HEK293 (cell line): Measurements from ENCODE around the gene AFG3L2.

ENCODE experiments used
- KLF1 ChIP-seq: fragments of 450-650 bp; formaldehyde crosslinking; IDR thresholded peaks from 2 replicates; pipeline ENCODE4 v1.5.1; 2016; ENCODE audit warnings: missing biosample characterization, missing genetic modification characterization
- KLF16 ChIP-seq: fragments of 450-650 bp; formaldehyde crosslinking; IDR thresholded peaks from 2 replicates; pipeline ENCODE4 v1.5.1; 2017; ENCODE audit warnings: missing biosample characterization, missing genetic modification characterization
- ZFP41 ChIP-seq: fragments of 450-650 bp; formaldehyde crosslinking; IDR thresholded peaks from 2 replicates; pipeline ENCODE4 v1.5.1; 2016; ENCODE audit warnings: missing biosample characterization, missing genetic modification characterization, borderline replicate concordance
- ZNF416 ChIP-seq: fragments of 450-650 bp; formaldehyde crosslinking; IDR thresholded peaks from 2 replicates; pipeline ENCODE4 v1.5.1; 2016; ENCODE audit warnings: missing biosample characterization, missing genetic modification characterization
- ZNF791 ChIP-seq: fragments of 450-650 bp; formaldehyde crosslinking; IDR thresholded peaks from 2 replicates; pipeline ENCODE4 v1.5.1; 2016; ENCODE audit warnings: missing biosample characterization, missing genetic modification characterization
- TF ChIP-seq, protein P1 (sequence below): fragments of 450-650 bp; formaldehyde crosslinking; IDR thresholded peaks from 2 replicates; pipeline ENCODE4 v1.5.1; 2016; ENCODE audit warnings: missing biosample characterization, missing genetic modification characterization
- TF ChIP-seq, protein P2 (sequence below): fragments of 450-650 bp; formaldehyde crosslinking; IDR thresholded peaks from 2 replicates; pipeline ENCODE4 v1.5.1; 2016; ENCODE audit warnings: missing biosample characterization, missing genetic modification characterization
- TF ChIP-seq, protein P3 (sequence below): fragments of 450-650 bp; formaldehyde crosslinking; IDR thresholded peaks from 2 replicates; pipeline ENCODE4 v1.5.1; 2017; ENCODE audit warnings: missing biosample characterization, missing genetic modification characterization

DNA sequence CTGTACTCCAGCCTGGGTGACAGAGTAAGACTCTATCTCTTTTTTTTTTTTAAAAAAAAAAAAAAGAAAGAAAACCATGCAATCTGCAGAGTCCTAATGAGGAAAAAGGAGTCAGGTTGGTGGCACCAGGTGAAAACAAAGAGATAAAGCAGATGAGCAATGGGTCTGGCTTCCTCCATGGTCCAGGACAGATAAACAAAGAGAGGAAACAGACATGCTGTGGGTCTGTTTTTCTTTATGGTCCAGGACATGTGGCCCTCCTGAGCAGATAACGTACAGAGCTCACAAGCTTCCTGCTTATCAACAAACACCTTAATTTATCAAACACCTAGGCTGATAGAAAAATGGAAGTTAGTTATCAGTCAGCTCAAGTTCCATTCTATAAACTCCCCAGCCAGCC, 93.4 kb downstream of the AFG3L2 start:
- TF ChIP-seq, protein P1, sequence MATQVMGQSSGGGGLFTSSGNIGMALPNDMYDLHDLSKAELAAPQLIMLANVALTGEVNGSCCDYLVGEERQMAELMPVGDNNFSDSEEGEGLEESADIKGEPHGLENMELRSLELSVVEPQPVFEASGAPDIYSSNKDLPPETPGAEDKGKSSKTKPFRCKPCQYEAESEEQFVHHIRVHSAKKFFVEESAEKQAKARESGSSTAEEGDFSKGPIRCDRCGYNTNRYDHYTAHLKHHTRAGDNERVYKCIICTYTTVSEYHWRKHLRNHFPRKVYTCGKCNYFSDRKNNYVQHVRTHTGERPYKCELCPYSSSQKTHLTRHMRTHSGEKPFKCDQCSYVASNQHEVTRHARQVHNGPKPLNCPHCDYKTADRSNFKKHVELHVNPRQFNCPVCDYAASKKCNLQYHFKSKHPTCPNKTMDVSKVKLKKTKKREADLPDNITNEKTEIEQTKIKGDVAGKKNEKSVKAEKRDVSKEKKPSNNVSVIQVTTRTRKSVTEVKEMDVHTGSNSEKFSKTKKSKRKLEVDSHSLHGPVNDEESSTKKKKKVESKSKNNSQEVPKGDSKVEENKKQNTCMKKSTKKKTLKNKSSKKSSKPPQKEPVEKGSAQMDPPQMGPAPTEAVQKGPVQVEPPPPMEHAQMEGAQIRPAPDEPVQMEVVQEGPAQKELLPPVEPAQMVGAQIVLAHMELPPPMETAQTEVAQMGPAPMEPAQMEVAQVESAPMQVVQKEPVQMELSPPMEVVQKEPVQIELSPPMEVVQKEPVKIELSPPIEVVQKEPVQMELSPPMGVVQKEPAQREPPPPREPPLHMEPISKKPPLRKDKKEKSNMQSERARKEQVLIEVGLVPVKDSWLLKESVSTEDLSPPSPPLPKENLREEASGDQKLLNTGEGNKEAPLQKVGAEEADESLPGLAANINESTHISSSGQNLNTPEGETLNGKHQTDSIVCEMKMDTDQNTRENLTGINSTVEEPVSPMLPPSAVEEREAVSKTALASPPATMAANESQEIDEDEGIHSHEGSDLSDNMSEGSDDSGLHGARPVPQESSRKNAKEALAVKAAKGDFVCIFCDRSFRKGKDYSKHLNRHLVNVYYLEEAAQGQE (tag by site-specific recombination): no peak
- TF ChIP-seq, protein P2, sequence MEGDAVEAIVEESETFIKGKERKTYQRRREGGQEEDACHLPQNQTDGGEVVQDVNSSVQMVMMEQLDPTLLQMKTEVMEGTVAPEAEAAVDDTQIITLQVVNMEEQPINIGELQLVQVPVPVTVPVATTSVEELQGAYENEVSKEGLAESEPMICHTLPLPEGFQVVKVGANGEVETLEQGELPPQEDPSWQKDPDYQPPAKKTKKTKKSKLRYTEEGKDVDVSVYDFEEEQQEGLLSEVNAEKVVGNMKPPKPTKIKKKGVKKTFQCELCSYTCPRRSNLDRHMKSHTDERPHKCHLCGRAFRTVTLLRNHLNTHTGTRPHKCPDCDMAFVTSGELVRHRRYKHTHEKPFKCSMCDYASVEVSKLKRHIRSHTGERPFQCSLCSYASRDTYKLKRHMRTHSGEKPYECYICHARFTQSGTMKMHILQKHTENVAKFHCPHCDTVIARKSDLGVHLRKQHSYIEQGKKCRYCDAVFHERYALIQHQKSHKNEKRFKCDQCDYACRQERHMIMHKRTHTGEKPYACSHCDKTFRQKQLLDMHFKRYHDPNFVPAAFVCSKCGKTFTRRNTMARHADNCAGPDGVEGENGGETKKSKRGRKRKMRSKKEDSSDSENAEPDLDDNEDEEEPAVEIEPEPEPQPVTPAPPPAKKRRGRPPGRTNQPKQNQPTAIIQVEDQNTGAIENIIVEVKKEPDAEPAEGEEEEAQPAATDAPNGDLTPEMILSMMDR: no peak
- TF ChIP-seq KLF1 (tag by site-specific recombination): no peak
- TF ChIP-seq ZNF416 (tag by site-specific recombination): no peak
- TF ChIP-seq ZNF791 (tag by site-specific recombination): no peak
- no peak for TF ChIP-seq ZFP41
- TF ChIP-seq, protein P3, sequence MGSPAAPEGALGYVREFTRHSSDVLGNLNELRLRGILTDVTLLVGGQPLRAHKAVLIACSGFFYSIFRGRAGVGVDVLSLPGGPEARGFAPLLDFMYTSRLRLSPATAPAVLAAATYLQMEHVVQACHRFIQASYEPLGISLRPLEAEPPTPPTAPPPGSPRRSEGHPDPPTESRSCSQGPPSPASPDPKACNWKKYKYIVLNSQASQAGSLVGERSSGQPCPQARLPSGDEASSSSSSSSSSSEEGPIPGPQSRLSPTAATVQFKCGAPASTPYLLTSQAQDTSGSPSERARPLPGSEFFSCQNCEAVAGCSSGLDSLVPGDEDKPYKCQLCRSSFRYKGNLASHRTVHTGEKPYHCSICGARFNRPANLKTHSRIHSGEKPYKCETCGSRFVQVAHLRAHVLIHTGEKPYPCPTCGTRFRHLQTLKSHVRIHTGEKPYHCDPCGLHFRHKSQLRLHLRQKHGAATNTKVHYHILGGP (tag by site-specific recombination): no peak
- no peak for TF ChIP-seq KLF16 (tag by site-specific recombination)
